ENCODE measurements around the gene GAK. TPM values are rescaled to one million over a fixed set of nuclear protein-coding genes. Genes with fewer than 3 reads are reported as not detected.

GAK gene
- total RNA-seq, 4 donors from 2014 or later, result 64.8 to 73.9 (median 70.6) TPM

GRCh38 chr4:932713-933070, 576 bp upstream of the GAK start:
- no peak for DNase-seq (ENCODE audit: extremely low spot score)
- WGBS, result 2% methylated on average over 9 of the region's 11 CpGs
- intact Hi-C loops (cut with DNase I), result no loop called here
- Histone ChIP-seq H3K27me3 (no peaks in the 10 kb centered on the region), H3K27ac (replicated peaks in 1 of 4) (peak overlapping the region; percentile 85 to 96 (median 88)), H3K4me1 (peaks cover 28 to 60% (median 46%) of the 10 kb centered on the region in 4 donors), H3K9me3 (no peaks in the 10 kb centered on the region), H3K4me3 (peak overlapping the region; percentile 78 to 99 (median 87)), H3K36me3 (no peaks in the 10 kb centered on the region)
- TF ChIP-seq, protein P1, sequence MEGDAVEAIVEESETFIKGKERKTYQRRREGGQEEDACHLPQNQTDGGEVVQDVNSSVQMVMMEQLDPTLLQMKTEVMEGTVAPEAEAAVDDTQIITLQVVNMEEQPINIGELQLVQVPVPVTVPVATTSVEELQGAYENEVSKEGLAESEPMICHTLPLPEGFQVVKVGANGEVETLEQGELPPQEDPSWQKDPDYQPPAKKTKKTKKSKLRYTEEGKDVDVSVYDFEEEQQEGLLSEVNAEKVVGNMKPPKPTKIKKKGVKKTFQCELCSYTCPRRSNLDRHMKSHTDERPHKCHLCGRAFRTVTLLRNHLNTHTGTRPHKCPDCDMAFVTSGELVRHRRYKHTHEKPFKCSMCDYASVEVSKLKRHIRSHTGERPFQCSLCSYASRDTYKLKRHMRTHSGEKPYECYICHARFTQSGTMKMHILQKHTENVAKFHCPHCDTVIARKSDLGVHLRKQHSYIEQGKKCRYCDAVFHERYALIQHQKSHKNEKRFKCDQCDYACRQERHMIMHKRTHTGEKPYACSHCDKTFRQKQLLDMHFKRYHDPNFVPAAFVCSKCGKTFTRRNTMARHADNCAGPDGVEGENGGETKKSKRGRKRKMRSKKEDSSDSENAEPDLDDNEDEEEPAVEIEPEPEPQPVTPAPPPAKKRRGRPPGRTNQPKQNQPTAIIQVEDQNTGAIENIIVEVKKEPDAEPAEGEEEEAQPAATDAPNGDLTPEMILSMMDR (IDR thresholded peaks at IDR 0.05), result no peak

DNA sequence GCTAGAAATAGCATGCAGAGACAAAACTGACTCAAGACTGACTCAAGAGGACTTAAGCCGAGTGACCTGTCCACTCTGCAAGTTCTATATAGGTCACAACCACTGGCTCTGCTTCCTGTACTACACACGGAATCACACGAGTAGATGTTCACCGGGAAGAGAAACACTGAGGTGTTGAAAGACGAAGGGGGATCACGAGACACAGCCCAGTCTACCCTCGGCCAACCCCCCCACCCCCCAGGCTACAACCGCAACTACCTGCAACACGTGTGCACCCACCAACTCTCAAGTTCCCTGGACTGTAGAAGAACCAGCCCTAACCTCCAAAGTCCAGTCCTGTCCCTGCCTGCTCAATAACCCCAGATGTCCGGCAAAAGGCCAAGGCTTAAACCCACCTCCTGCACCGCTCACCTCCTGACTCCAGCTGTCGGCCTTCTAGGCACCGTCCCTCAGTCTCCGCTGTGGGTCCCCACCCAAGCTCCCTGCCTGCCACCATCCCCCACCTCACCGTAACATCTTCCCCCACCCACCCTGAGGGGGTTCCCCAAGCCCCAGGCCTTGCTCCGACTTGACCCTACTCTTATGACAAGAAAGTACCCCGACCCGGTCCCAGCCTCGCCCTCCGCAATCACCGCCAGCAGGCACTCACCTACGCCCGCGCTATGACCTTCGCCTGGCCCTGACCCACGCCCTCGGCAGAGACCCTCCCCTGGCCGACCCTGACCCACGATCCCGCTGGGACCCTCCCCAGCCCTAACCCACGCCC, 739 bp downstream of the GAK start:
- WGBS, result 3% methylated on average over 24 of the region's 31 CpGs
- Histone ChIP-seq H3K27ac (replicated peaks in 1 of 4) (peak overlapping the region; percentile 85 to 96 (median 88)), H3K36me3 (no peaks in the 10 kb centered on the region), H3K9me3 (no peaks in the 10 kb centered on the region), H3K27me3 (no peaks in the 10 kb centered on the region), H3K4me1 (peaks cover 29 to 67% (median 50%) of the 10 kb centered on the region in 4 donors), H3K4me3 (peak overlapping the region; percentile 78 to 99 (median 87))
- DNase-seq (ENCODE audit: extremely low spot score), result no peak
- TF ChIP-seq, protein P1 (IDR thresholded peaks at IDR 0.05), result no peak
- TF ChIP-seq POLR2AphosphoS5 (IDR thresholded peaks at IDR 0.05) (no peak), EP300 (IDR thresholded peaks at IDR 0.05) (no peak), POLR2A (IDR thresholded peaks at IDR 0.05; ENCODE audit: low read depth) (no peak)
- intact Hi-C loops (cut with DNase I), result no loop called here

- no peak for DNase-seq (ENCODE audit: extremely low spot score)
- H3K36me3 ChIP-seq, result no peaks in the 10 kb centered on the region
- intact Hi-C loops (cut with DNase I), result no loop called here
- H3K4me3 ChIP-seq, result peak overlapping the region; percentile 78 to 99 (median 87)
- no peak overlapping the region for H3K27ac ChIP-seq (replicated peaks in 1 of 4)
- H3K27me3 ChIP-seq, result no peaks in the 10 kb centered on the region
- H3K4me1 ChIP-seq, result peaks cover 35 to 73% (median 53%) of the 10 kb centered on the region in 4 donors
- 69% methylated on average over 7 of the region's 7 CpGs for WGBS
- TF ChIP-seq POLR2AphosphoS5 (IDR thresholded peaks at IDR 0.05), result no peak
- TF ChIP-seq EP300 (IDR thresholded peaks at IDR 0.05), result no peak
- TF ChIP-seq, protein P1 (IDR thresholded peaks at IDR 0.05), result no peak
- no peak for TF ChIP-seq POLR2A (IDR thresholded peaks at IDR 0.05; ENCODE audit: low read depth)
- no peaks in the 10 kb centered on the region for H3K9me3 ChIP-seq
Measured at GRCh38 chr4:930827-931193, 1.3 kb downstream of the GAK start.

GRCh38 chr4:930028-930551, 2.0 kb downstream of the GAK start:
- H3K9me3 ChIP-seq, result no peaks in the 10 kb centered on the region
- H3K4me3 ChIP-seq, result no peak overlapping the region
- H3K36me3 ChIP-seq, result no peaks in the 10 kb centered on the region
- H3K4me1 ChIP-seq, result peaks cover 42 to 80% (median 59%) of the 10 kb centered on the region in 4 donors
- WGBS, result 56% methylated on average over 3 of the region's 3 CpGs
- intact Hi-C loops (cut with DNase I), result no loop called here
- no peak for DNase-seq (ENCODE audit: extremely low spot score)
- TF ChIP-seq POLR2A (IDR thresholded peaks at IDR 0.05; ENCODE audit: low read depth) (no peak), EP300 (IDR thresholded peaks at IDR 0.05) (no peak), POLR2AphosphoS5 (IDR thresholded peaks at IDR 0.05) (no peak)
- TF ChIP-seq, protein P1 (IDR thresholded peaks at IDR 0.05), result no peak
- no peak overlapping the region for H3K27ac ChIP-seq (replicated peaks in 1 of 4)
- no peaks in the 10 kb centered on the region for H3K27me3 ChIP-seq

Measured in esophagus muscularis mucosa (tissue), 4 donors.